Measurements from ENCODE around the gene PROM2.

- TF ChIP-seq CTCF (conservative IDR thresholded peaks at IDR 0.05; ENCODE audit: low read depth, low read length) (no peak), EZH2 (IDR thresholded peaks at IDR 0.05; ENCODE audit: borderline replicate concordance, low read depth, low read length, poor library complexity, severe bottlenecking) (no peak)
Observed at GRCh38 chr2:95301186-95301585, 26.9 kb downstream of the PROM2 start.
